ENCODE data around the gene SYT14.
"Not testable (repeated sequence)": the region's sequence is repeated elsewhere in the genome, so short reads cannot be mapped to it uniquely, and the experiment has no call there.

The SYT14 gene

GRCh38 chr1:209911746-209912145 is 26.3 kb upstream of the SYT14 start:
- Histone ChIP-seq H3K9ac (ENCODE audit: low read depth, low read length) (no peak overlapping the region), H3K36me3 (ENCODE audit: insufficient read depth, low read length) (no peaks in the 10 kb centered on the region), H4K20me1 (ENCODE audit: insufficient read depth, low read length) (no peaks in the 10 kb centered on the region), H3K4me2 (ENCODE audit: insufficient read depth, low read length) (no peak overlapping the region), H3K79me2 (ENCODE audit: insufficient read depth, low read length) (no peaks in the 10 kb centered on the region), H2AFZ (ENCODE audit: low read depth, low read length) (no peak overlapping the region), H3K27me3 (ENCODE audit: insufficient read depth, low read length, poor library complexity) (no peaks in the 10 kb centered on the region), H3K27ac (ENCODE audit: low read length) (no peak overlapping the region), H3K9me3 (ENCODE audit: insufficient read depth, low read length, severe bottlenecking) (no peaks in the 10 kb centered on the region), H3K4me1 (ENCODE audit: insufficient read depth, low read length) (no peaks in the 10 kb centered on the region), H3K4me3 (ENCODE audit: low read depth in 1 of 2, low read length in 2 of 2) (no peak overlapping the region)
- TF ChIP-seq EZH2 (IDR thresholded peaks at IDR 0.05; ENCODE audit: borderline replicate concordance, low read depth, low read length, severe bottlenecking) (no peak), CTCF (IDR thresholded peaks at IDR 0.05; ENCODE audit: borderline replicate concordance, extremely low read depth, low read length, poor library complexity, severe bottlenecking) (no peak)
- ATAC-seq (ENCODE audit: insufficient read depth, low read depth) (no peak), DNase-seq (no peak)

- Histone ChIP-seq H4K20me1 (ENCODE audit: insufficient read depth, low read length) (no peaks in the 10 kb centered on the region), H3K36me3 (ENCODE audit: insufficient read depth, low read length) (no peaks in the 10 kb centered on the region), H3K27ac (ENCODE audit: low read length) (no peak overlapping the region), H3K79me2 (ENCODE audit: insufficient read depth, low read length) (no peaks in the 10 kb centered on the region), H3K27me3 (ENCODE audit: insufficient read depth, low read length, poor library complexity) (no peaks in the 10 kb centered on the region), H3K4me2 (ENCODE audit: insufficient read depth, low read length) (no peak overlapping the region), H2AFZ (ENCODE audit: low read depth, low read length) (no peak overlapping the region), H3K4me1 (ENCODE audit: insufficient read depth, low read length) (no peaks in the 10 kb centered on the region), H3K4me3 (ENCODE audit: low read depth in 1 of 2, low read length in 2 of 2) (no peak overlapping the region), H3K9ac (ENCODE audit: low read depth, low read length) (no peak overlapping the region), H3K9me3 (ENCODE audit: insufficient read depth, low read length, severe bottlenecking) (no peaks in the 10 kb centered on the region)
- TF ChIP-seq CTCF (IDR thresholded peaks at IDR 0.05; ENCODE audit: borderline replicate concordance, extremely low read depth, low read length, poor library complexity, severe bottlenecking) (no peak), EZH2 (IDR thresholded peaks at IDR 0.05; ENCODE audit: borderline replicate concordance, low read depth, low read length, severe bottlenecking) (no peak)
- DNase-seq (no peak), ATAC-seq (ENCODE audit: insufficient read depth, low read depth) (no peak)
These were observed 25.7 kb upstream of the SYT14 start for GRCh38 chr1:209912306-209912705.

DNA sequence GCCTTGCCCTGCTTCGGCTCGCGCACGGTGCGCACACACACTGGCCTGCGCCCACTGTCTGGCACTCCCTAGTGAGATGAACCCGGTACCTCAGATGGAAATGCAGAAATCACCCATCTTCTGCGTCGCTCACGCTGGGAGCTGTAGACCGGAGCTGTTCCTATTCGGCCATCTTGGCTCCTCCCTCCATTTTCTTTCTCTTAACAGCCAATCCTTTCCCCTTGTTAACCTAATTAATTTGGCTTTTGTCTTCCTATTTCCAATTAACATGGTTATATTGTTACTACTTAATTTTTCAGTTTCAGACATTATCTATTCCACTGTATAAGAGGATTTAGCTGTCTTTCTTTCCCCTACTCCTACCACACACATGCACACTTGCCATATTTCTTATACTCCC is 18.4 kb upstream of the SYT14 start:
- not testable (repeated sequence) for ATAC-seq (ENCODE audit: insufficient read depth, low read depth); H3K9me3 ChIP-seq (ENCODE audit: insufficient read depth, low read length, severe bottlenecking); H3K4me2 ChIP-seq (ENCODE audit: insufficient read depth, low read length); H3K36me3 ChIP-seq (ENCODE audit: insufficient read depth, low read length); H3K27me3 ChIP-seq (ENCODE audit: insufficient read depth, low read length, poor library complexity); H3K4me1 ChIP-seq (ENCODE audit: insufficient read depth, low read length); H3K27ac ChIP-seq (ENCODE audit: low read length); H3K9ac ChIP-seq (ENCODE audit: low read depth, low read length); H4K20me1 ChIP-seq (ENCODE audit: insufficient read depth, low read length); H3K4me3 ChIP-seq (ENCODE audit: low read depth in 1 of 2, low read length in 2 of 2); DNase-seq; H2AFZ ChIP-seq (ENCODE audit: low read depth, low read length); H3K79me2 ChIP-seq (ENCODE audit: insufficient read depth, low read length)

DNA sequence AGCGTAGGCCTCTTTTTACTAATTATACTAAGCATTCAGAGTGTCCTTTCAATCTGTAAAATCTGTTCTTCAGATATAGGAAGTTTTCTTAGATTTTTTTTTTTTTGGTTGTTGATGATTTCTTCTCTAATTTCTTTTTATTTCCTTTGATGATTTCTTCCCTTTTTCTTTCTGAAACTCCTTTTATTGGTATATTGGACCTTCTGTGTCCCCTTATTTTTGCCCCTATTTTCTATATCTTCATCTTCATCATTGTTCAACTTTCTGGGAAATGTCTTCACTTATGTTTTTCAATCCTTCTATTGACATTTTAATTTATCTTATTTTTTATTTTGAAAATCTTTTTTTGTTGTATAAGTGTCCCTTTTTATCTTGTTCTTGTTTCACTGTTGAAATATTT is 17.2 kb upstream of the SYT14 start:
- no peaks in the 10 kb centered on the region for H4K20me1 ChIP-seq (ENCODE audit: insufficient read depth, low read length)
- H2AFZ ChIP-seq (ENCODE audit: low read depth, low read length), result no peak overlapping the region
- no peak for TF ChIP-seq CTCF (IDR thresholded peaks at IDR 0.05; ENCODE audit: borderline replicate concordance, extremely low read depth, low read length, poor library complexity, severe bottlenecking)
- no peak for TF ChIP-seq EZH2 (IDR thresholded peaks at IDR 0.05; ENCODE audit: borderline replicate concordance, low read depth, low read length, severe bottlenecking)
- H3K4me3 ChIP-seq (ENCODE audit: low read depth in 1 of 2, low read length in 2 of 2), result no peak overlapping the region
- no peaks in the 10 kb centered on the region for H3K9me3 ChIP-seq (ENCODE audit: insufficient read depth, low read length, severe bottlenecking)
- no peak overlapping the region for H3K4me2 ChIP-seq (ENCODE audit: insufficient read depth, low read length)
- no peaks in the 10 kb centered on the region for H3K4me1 ChIP-seq (ENCODE audit: insufficient read depth, low read length)
- DNase-seq (no peak), ATAC-seq (ENCODE audit: insufficient read depth, low read depth) (no peak)
- H3K36me3 ChIP-seq (ENCODE audit: insufficient read depth, low read length), result no peaks in the 10 kb centered on the region
- no peaks in the 10 kb centered on the region for H3K79me2 ChIP-seq (ENCODE audit: insufficient read depth, low read length)
- H3K27me3 ChIP-seq (ENCODE audit: insufficient read depth, low read length, poor library complexity), result peaks cover 2% of the 10 kb centered on the region
- H3K27ac ChIP-seq (ENCODE audit: low read length), result no peak overlapping the region
- H3K9ac ChIP-seq (ENCODE audit: low read depth, low read length), result no peak overlapping the region
